ENCODE measurements around the gene NAGS. TPM values are rescaled to one million over a fixed set of nuclear protein-coding genes. Genes with fewer than 3 reads are reported as not detected.

The NAGS gene
- polyA plus RNA-seq, 1 donor (not counting 4 experiments of a cell fraction or from before 2014, with no cell fraction given) = 1.8 TPM

DNA sequence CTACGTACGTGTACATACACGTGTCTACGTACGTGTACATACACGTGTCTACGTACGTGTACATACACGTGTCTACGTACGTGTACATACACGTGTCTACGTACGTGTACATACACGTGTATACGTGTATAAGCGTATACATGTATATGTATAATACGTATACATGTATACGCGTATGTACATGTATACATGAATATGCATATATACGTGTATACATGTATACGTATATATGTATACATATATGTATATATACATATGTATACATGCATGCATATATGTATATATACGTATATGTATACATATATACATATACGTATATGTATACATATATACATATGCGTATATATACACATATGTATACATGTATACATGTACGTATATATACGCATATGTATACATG lies 28.5 kb upstream of the NAGS start:
- Histone ChIP-seq H3K9me3 (ENCODE audit: control insufficient read depth, low read depth, low read length) (no peaks in the 10 kb centered on the region), H3K27me3 (ENCODE audit: control insufficient read depth, extremely low read depth, insufficient read depth, low read length) (peaks cover 28% of the 10 kb centered on the region), H3K9ac (ENCODE audit: control insufficient read depth, extremely low read depth, insufficient read depth, low read length) (no peak overlapping the region), H3K4me3 (ENCODE audit: control insufficient read depth in 2 of 3, extremely low read depth in 1 of 3, insufficient read depth in 2 of 3, low read depth in 1 of 3, low read length in 3 of 3) (no peak overlapping the region), H3K79me2 (ENCODE audit: control insufficient read depth, insufficient read depth, low read length) (no peaks in the 10 kb centered on the region), H2AFZ (ENCODE audit: control insufficient read depth, low read length) (no peak overlapping the region), H3K4me1 (ENCODE audit: control insufficient read depth, extremely low read depth, insufficient read depth, low read length) (no peaks in the 10 kb centered on the region), H3K27ac (ENCODE audit: control insufficient read depth, insufficient read depth, low read length) (no peak overlapping the region), H3K9me1 (ENCODE audit: control insufficient read depth, extremely low read depth, insufficient read depth, low read length) (no peaks in the 10 kb centered on the region), H4K20me1 (ENCODE audit: control insufficient read depth, extremely low read depth, insufficient read depth, low read length) (no peaks in the 10 kb centered on the region), H3K4me2 (ENCODE audit: control insufficient read depth, extremely low read depth, insufficient read depth, low read depth, low read length) (no peak overlapping the region), H3K36me3 (ENCODE audit: control insufficient read depth in 2 of 2, extremely low read depth in 1 of 2, insufficient read depth in 2 of 2, low read length in 2 of 2) (no peaks in the 10 kb centered on the region)
- TF ChIP-seq, protein P1, sequence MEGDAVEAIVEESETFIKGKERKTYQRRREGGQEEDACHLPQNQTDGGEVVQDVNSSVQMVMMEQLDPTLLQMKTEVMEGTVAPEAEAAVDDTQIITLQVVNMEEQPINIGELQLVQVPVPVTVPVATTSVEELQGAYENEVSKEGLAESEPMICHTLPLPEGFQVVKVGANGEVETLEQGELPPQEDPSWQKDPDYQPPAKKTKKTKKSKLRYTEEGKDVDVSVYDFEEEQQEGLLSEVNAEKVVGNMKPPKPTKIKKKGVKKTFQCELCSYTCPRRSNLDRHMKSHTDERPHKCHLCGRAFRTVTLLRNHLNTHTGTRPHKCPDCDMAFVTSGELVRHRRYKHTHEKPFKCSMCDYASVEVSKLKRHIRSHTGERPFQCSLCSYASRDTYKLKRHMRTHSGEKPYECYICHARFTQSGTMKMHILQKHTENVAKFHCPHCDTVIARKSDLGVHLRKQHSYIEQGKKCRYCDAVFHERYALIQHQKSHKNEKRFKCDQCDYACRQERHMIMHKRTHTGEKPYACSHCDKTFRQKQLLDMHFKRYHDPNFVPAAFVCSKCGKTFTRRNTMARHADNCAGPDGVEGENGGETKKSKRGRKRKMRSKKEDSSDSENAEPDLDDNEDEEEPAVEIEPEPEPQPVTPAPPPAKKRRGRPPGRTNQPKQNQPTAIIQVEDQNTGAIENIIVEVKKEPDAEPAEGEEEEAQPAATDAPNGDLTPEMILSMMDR (optimal IDR thresholded peaks at IDR 0.05 in 1 of 3, IDR thresholded peaks at IDR 0.05 in 1 of 3, conservative IDR thresholded peaks at IDR 0.05 in 1 of 3; ENCODE audit: extremely low read depth in 1 of 3, insufficient read depth in 2 of 3, low read length in 3 of 3) = no peak
- TF ChIP-seq EZH2 (IDR thresholded peaks at IDR 0.05; ENCODE audit: low read length) = no peak
- DNase-seq (ENCODE audit: low read depth, low spot score) (no peak), FAIRE-seq (no peak)
- dilution Hi-C loops (cut with MboI; ENCODE audit: extremely low pct_ligation_motif_present, low sequenced_read_pairs) = no loop called here

DNA sequence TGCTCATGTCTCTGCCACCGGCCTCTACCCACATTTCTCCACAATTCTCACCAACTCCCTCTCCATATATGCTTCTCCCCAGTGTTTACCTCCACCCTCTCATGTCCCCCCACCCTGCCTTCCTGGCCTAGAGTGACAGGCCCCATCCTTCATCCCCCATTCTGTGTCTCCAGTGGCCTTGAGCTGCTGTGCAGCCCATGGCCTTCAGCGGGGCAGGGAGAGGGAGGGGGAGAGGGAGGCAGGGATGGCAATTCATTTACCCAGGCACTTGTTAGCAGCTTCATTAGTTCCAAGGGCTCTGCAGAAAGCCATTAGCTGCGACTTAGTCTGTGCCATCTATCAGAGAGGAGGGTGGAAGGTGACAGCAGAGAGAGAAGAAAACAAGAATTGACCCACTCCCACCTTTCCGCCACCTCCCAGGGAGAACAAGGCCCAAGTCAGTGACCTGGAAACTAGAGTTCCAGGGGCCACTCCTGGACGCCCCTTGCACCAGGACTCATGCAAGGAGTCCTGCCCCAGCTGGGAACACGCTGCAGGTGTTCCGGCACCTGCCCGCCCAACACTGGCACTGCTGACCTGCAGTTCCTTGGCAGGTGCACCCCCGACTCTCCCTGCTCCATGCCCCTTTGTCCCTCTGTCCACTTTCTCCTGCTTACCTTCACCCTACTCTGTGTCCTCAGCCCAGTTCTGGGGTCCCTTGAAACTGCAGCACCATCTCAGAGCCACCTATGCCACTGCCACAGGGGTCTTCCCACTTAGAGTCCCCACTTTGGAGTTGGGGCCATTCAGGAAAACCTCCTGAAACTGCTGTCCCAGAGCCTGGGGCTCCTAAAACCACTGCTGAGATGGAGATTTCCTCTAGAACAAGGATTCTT lies 27.2 kb upstream of the NAGS start:
- Histone ChIP-seq H3K36me3 (ENCODE audit: control insufficient read depth in 2 of 2, extremely low read depth in 1 of 2, insufficient read depth in 2 of 2, low read length in 2 of 2) (no peaks in the 10 kb centered on the region), H3K4me2 (ENCODE audit: control insufficient read depth, extremely low read depth, insufficient read depth, low read depth, low read length) (no peak overlapping the region), H3K27me3 (ENCODE audit: control insufficient read depth, extremely low read depth, insufficient read depth, low read length) (peaks cover 31% of the 10 kb centered on the region), H3K79me2 (ENCODE audit: control insufficient read depth, insufficient read depth, low read length) (no peaks in the 10 kb centered on the region), H3K9me3 (ENCODE audit: control insufficient read depth, low read depth, low read length) (no peaks in the 10 kb centered on the region), H2AFZ (ENCODE audit: control insufficient read depth, low read length) (no peak overlapping the region), H3K4me3 (ENCODE audit: control insufficient read depth in 2 of 3, extremely low read depth in 1 of 3, insufficient read depth in 2 of 3, low read depth in 1 of 3, low read length in 3 of 3) (no peak overlapping the region), H3K9ac (ENCODE audit: control insufficient read depth, extremely low read depth, insufficient read depth, low read length) (no peak overlapping the region), H3K9me1 (ENCODE audit: control insufficient read depth, extremely low read depth, insufficient read depth, low read length) (no peaks in the 10 kb centered on the region), H3K4me1 (ENCODE audit: control insufficient read depth, extremely low read depth, insufficient read depth, low read length) (no peaks in the 10 kb centered on the region), H4K20me1 (ENCODE audit: control insufficient read depth, extremely low read depth, insufficient read depth, low read length) (no peaks in the 10 kb centered on the region), H3K27ac (ENCODE audit: control insufficient read depth, insufficient read depth, low read length) (no peak overlapping the region)
- TF ChIP-seq, protein P1 (optimal IDR thresholded peaks at IDR 0.05 in 1 of 3, IDR thresholded peaks at IDR 0.05 in 1 of 3, conservative IDR thresholded peaks at IDR 0.05 in 1 of 3; ENCODE audit: extremely low read depth in 1 of 3, insufficient read depth in 2 of 3, low read length in 3 of 3) = no peak
- no peak for TF ChIP-seq EZH2 (IDR thresholded peaks at IDR 0.05; ENCODE audit: low read length)
- FAIRE-seq = no peak
- dilution Hi-C loops (cut with MboI; ENCODE audit: extremely low pct_ligation_motif_present, low sequenced_read_pairs) = no loop called here
- no peak for DNase-seq (ENCODE audit: low read depth, low spot score)
